Psoas muscle (tissue), 8 donors: Measurements from ENCODE around the gene PLEKHA6. TPM values are rescaled to one million over a fixed set of nuclear protein-coding genes. Genes with fewer than 3 reads are reported as not detected.

Source experiments
- ATAC-seq, 4 donors: fragments of 200-7000 bp; cut with Tn5 transposase; one replicate each; pipeline ENCODE4 v1.9.1; 2020; ENCODE audit warnings: moderate library complexity in 3 of 4, mild to moderate bottlenecking in 2 of 4
- DNase-seq, 2 donors: peaks; one replicate each; pipeline ENCODE4 v3.0.0-alpha.2; 2020
- H3K27ac ChIP-seq: fragments of 200-600 bp; one replicate; pipeline ENCODE4 v1.8.0; 2022
- H3K27me3 ChIP-seq, 3 donors: fragments of 200-600 bp in 1 of 3; one replicate each; pipeline versions ENCODE4 v1.6.1 to v1.8.0; 2013 to 2022; ENCODE audit warnings: low read length in 2 of 3, mild to moderate bottlenecking in 2 of 3, moderate library complexity in 1 of 3; ENCODE audit not compliant: insufficient read depth in 3 of 3
- H3K36me3 ChIP-seq, 2 donors: fragments of 200-600 bp in 1 of 2; one replicate each; pipeline versions ENCODE4 v1.6.1 to v1.8.0; 2013 to 2022; ENCODE audit warnings: low read depth in 1 of 2, mild to moderate bottlenecking in 1 of 2, moderate library complexity in 1 of 2; ENCODE audit not compliant: insufficient read depth in 1 of 2
- H3K4me1 ChIP-seq: fragments of 200-600 bp; one replicate; pipeline ENCODE4 v1.8.0; 2022
- H3K4me3 ChIP-seq: fragments of 200-600 bp; one replicate; pipeline ENCODE4 v1.8.0; 2022; ENCODE audit warnings: mild to moderate bottlenecking
- H3K9me3 ChIP-seq: fragments of 200-600 bp; one replicate; pipeline ENCODE4 v1.8.0; 2022
- CTCF ChIP-seq: fragments of 200-600 bp; IDR thresholded peaks from one replicate; pipeline ENCODE4 v1.8.0; 2022; ENCODE audit warnings: antibody characterized with exemption
- WGBS, 3 donors: extraction: QIAGEN DNeasy Blood & Tissue Kit; methylation state at CpG; one replicate each; pipeline versions ENCODE4 v1.1.6 to v1.1.7; 2013; 5-methylcytosine and 5-hydroxymethylcytosine counted together
- intact Hi-C, 2 donors: fragments of 100-400 bp; cut with DNase I; formaldehyde crosslinking; loops; one replicate each; pipeline versions ENCODE4 v1.11.0 to v1.14.2; 2022
- polyA plus RNA-seq, 3 donors: library from polyadenylated mRNA; stranded (reverse); fragments of 200-250 nt; gene quantifications; one replicate each; pipeline ENCODE4 v1.2.3, GENCODE V29; 2013
- total RNA-seq, 4 donors: library from RNA; stranded (reverse); fragmentation: NEBNext Ultra II Directional in 2 of 4; extraction: Animal tissue kit (Norgen Biotek cat#: 25700) in 2 of 4; gene quantifications; one replicate each; pipeline versions ENCODE4 v1.2.1 to v1.2.4, GENCODE V29; 2021 to 2023
- donor health status: healthy with polysubstance abuse.
- donor health status: DM: no; HTN: no; CAD: no; lungs with moderate emphysema.
- donor health status: Bipolar disorder and iron deficiency.
- donor health status: healthy.
- donor health status: DM: yes; HTN: yes; CAD: no.
- donor health status: DM: no; HTN: no; CAD: no.
- donor health status: DM: no; HTN: no; CAD: no.
- donor health status: DM: yes; HTN: yes; CAD: no.

Gene PLEKHA6
- total and polyA plus RNA-seq, 7 donors: 0.92 to 7.1 (median 1.7) TPM

DNA sequence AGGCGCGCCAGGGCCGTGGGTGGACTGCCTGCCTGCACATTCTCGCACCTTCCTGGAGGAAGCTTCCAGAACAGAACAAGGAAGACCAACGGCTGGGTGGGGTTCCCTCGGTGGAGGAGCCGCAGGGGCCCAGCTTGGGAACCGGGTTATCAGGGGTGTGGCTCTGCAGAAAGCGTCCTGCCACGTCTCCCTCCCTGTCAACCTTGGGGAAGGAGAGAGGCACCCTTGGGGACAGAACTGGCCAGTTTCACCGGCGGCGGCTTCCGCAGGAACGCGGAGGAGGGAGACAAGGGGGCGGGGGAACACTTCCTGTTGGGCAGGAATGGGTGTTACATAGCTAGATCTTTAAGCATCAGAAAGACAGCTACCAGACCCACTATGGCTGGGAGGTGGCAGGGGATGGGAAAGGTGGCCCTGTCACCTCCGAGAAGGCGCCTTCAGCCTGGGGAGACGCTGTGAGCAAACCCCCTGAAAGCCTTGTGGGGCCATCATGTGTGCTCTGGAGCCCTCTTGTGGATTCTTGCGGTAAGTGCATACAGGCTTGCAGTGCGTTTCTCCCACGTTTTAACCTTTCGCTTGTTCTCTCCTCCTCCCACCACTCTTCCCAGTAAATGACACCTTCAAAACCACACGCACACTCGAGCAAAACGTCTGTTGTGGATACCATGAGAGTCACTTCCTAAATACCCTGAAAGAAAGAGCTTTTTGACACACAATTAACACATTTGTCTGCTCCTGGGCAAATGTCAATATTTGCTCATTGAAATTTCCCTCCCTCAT lies 3.8 kb upstream of the PLEKHA6 start:
- peak; percentile 96 for TF ChIP-seq CTCF
- no peaks in the 10 kb centered on the region for H3K36me3 ChIP-seq
- intact Hi-C loops: loop anchor here (1.0 to 10.0 kb wide), 6 partner anchors 105 to 499 kb away; partner anchors contain the start of gene SNRPE (in 2 of the 2)
- ATAC-seq (peak; percentile 80 to 91 (median 86)), DNase-seq (peak; percentile 59 to 79)
- peaks cover 6% of the 10 kb centered on the region for H3K4me1 ChIP-seq
- 1 to 2% (median 1%) methylated on average over 27 of the region's 27 CpGs for WGBS, 3 donors
- peak overlapping the region; percentile 65 for H3K4me3 ChIP-seq
- H3K27me3 ChIP-seq: peaks cover 0 to 6% (median 2%) of the 10 kb centered on the region in 3 donors
- H3K27ac ChIP-seq: no peak overlapping the region
- H3K9me3 ChIP-seq: no peaks in the 10 kb centered on the region

- Histone ChIP-seq H3K27me3 (peaks cover 0 to 11% (median 2%) of the 10 kb centered on the region in 3 donors), H3K27ac (no peak overlapping the region), H3K4me1 (peaks cover 6% of the 10 kb centered on the region), H3K36me3 (no peaks in the 10 kb centered on the region), H3K4me3 (peak overlapping the region; percentile 65), H3K9me3 (no peaks in the 10 kb centered on the region)
- intact Hi-C loops: loop anchor here (1.0 to 10.0 kb wide), 6 partner anchors 104 to 498 kb away; partner anchors contain the start of gene SNRPE (in 2 of the 2)
- no peak for TF ChIP-seq CTCF
- 32 to 41% (median 40%) methylated on average over 11 of the region's 11 CpGs for WGBS, 3 donors
- ATAC-seq (peak in 1 of 4 donors; percentile 3), DNase-seq (no peak)
Measured at GRCh38 chr1:204362984-204363334, 3.2 kb upstream of the PLEKHA6 start.

- Histone ChIP-seq H3K4me3 (no peak overlapping the region), H3K36me3 (no peaks in the 10 kb centered on the region), H3K4me1 (peaks cover 6% of the 10 kb centered on the region), H3K27me3 (peaks cover 0 to 12% (median 2%) of the 10 kb centered on the region in 3 donors), H3K27ac (no peak overlapping the region), H3K9me3 (no peaks in the 10 kb centered on the region)
- ATAC-seq (no peak), DNase-seq (no peak)
- intact Hi-C loops: loop anchor here (2.0 to 10.0 kb wide), 4 partner anchors 103 to 497 kb away; partner anchors contain the start of gene SNRPE (in 2 of the 2)
- WGBS, 3 donors: 86 to 90% (median 88%) methylated on average over 9 to 10 of the region's 10 CpGs
- TF ChIP-seq CTCF: no peak
Measured at GRCh38 chr1:204361781-204362180, 2.1 kb upstream of the PLEKHA6 start.

GRCh38 chr1:204361341-204361771 lies 1.6 kb upstream of the PLEKHA6 start:
- Histone ChIP-seq H3K9me3 (no peaks in the 10 kb centered on the region), H3K27ac (no peak overlapping the region), H3K4me3 (no peak overlapping the region), H3K36me3 (no peaks in the 10 kb centered on the region), H3K27me3 (peaks cover 0 to 12% (median 2%) of the 10 kb centered on the region in 3 donors), H3K4me1 (peaks cover 6% of the 10 kb centered on the region)
- 89 to 100% (median 93%) methylated on average over 2 of the region's 2 CpGs for WGBS, 3 donors
- ATAC-seq (no peak), DNase-seq (no peak)
- intact Hi-C loops: loop anchor here (5.0 to 10.0 kb wide), 3 partner anchors 104 to 497 kb away; partner anchors contain the start of gene SNRPE (in 2 of the 2)
- no peak for TF ChIP-seq CTCF
